Omental fat pad (tissue), 4 donors: Measurements from ENCODE around the gene EIF2S1. TPM values are rescaled to one million over a fixed set of nuclear protein-coding genes. Genes with fewer than 3 reads are reported as not detected.

ENCODE experiments used
- ATAC-seq: fragments of 150-250 bp; one replicate; pipeline ENCODE4 v1.9.1; 2016; ENCODE audit warnings: mild to moderate bottlenecking, moderate library complexity; ENCODE audit not compliant: low FRiP score
- DNase-seq: peaks from one replicate; pipeline ENCODE4 v3.0.0-alpha.2; 2019; ENCODE audit warnings: low spot score
- total RNA-seq, 4 donors: library from RNA; depleted of rRNA; stranded (reverse); fragments of >200 nt; gene quantifications; one replicate each; pipeline ENCODE4 v1.1.0, GENCODE V29; 2016
- TF ChIP-seq, protein P1 (sequence below), 3 donors: fragments of 450-650 bp; IDR thresholded peaks; one replicate each; pipeline ENCODE4 v1.5.1; 2016 to 2017; ENCODE audit warnings: antibody characterized with exemption in 3 of 3, mild to moderate bottlenecking in 3 of 3, moderate library complexity in 2 of 3

Gene EIF2S1
- total RNA-seq, 4 donors from 2014 or later = 43.0 to 150 (median 89.6) TPM

DNA sequence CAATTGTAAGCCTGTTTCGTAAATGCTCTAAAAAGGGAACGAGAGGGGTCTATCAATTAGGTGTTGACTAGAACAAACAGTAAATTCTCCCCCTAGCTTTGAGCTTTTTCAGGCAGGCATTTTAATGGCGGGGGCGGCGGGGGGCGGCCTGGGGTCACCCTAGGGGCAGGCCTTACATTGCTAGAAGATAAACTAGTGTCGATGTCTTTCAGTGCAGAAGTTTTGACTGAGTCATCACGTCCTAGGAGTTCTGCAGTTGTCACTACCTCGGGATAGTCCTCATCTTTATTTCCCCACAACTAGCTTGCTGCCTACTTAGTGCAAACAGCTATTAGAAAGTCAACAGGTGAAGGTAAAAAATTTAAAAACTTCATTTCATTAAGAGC, 2.2 kb upstream of the EIF2S1 start:
- TF ChIP-seq, protein P1, sequence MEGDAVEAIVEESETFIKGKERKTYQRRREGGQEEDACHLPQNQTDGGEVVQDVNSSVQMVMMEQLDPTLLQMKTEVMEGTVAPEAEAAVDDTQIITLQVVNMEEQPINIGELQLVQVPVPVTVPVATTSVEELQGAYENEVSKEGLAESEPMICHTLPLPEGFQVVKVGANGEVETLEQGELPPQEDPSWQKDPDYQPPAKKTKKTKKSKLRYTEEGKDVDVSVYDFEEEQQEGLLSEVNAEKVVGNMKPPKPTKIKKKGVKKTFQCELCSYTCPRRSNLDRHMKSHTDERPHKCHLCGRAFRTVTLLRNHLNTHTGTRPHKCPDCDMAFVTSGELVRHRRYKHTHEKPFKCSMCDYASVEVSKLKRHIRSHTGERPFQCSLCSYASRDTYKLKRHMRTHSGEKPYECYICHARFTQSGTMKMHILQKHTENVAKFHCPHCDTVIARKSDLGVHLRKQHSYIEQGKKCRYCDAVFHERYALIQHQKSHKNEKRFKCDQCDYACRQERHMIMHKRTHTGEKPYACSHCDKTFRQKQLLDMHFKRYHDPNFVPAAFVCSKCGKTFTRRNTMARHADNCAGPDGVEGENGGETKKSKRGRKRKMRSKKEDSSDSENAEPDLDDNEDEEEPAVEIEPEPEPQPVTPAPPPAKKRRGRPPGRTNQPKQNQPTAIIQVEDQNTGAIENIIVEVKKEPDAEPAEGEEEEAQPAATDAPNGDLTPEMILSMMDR (IDR thresholded peaks at IDR 0.05) = no peak
- DNase-seq (no peak), ATAC-seq (no peak)

DNA sequence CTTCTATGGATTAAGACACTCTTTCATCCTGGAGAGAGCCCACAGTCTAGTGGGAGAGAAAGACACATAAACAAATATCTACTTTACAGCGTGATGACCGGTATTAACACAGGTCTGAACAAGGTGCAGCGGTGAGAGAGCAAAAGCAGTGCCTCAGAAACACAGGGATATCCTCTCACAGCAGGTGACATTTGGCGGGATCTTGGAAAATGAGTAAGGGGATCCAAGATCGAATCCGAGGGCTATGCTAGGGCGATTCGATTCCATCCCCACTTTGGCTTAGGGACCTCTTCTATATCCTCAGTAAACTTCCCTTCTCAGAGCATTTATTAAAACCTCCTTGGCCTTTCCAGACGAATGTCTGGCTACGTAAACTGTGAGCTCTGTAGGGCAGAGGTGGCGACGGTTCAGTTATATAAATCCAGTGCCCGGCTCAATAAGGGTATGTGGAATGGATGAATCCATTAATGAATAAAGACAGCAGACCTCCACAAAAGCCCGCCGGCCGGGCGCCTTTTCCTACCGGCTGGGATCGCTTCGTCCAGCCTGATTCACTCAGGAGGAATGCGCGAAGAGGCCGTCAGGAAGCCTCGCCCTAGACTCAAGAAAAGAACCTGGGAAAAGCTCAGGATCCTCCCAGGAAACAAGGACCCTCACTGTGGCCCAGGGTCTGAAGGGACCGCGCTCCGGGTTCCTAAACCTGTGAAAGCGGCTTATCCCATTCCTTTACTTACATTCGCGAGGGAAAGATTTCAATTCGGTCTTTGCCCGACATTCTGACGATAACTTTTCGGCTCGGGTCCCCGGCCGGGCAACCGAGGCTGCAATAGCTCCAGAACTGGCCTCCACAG, 979 bp upstream of the EIF2S1 start:
- ATAC-seq (no peak), DNase-seq (no peak)

DNA sequence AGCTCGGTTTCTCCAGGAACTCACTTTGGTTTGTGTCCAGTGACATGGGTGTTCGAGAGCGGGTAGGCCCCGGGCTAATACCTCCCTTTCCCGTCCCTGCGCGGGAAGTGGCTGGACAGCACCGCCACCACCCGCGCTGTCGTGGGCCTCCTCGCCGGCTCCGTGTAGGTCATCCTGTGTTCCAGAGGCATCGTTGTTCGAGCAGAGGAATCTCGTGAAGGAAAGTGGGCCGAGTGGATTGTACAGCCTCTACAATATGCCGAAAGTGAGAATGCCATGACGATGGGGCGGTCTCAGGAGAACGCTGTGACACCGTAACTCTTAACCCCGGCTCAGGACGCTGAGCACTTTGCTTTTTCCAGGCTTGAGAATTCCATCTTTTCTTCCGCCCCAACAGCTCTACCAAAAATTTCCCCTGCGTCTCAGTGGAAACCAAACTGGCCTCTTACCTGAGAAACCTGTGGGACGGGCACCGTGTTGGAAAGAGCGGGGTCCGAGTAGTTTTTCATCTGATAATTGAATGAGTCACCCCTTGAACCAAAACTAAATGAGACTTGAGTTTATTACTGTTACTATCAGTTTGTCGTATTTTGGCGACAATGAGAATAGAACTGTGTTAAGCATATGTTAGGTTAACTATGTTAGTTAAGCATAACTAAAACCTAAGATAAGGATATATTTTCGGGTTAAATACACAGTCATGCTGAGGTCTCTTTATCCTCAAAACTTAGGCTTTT, 510 bp downstream of the EIF2S1 start:
- TF ChIP-seq, protein P1 (IDR thresholded peaks at IDR 0.05) = no peak
- DNase-seq = no peak
- ATAC-seq = peak; percentile 50

More for the DNA sequence above, 979 bp upstream of the EIF2S1 start:
- TF ChIP-seq, protein P1 (IDR thresholded peaks at IDR 0.05) = no peak

DNA sequence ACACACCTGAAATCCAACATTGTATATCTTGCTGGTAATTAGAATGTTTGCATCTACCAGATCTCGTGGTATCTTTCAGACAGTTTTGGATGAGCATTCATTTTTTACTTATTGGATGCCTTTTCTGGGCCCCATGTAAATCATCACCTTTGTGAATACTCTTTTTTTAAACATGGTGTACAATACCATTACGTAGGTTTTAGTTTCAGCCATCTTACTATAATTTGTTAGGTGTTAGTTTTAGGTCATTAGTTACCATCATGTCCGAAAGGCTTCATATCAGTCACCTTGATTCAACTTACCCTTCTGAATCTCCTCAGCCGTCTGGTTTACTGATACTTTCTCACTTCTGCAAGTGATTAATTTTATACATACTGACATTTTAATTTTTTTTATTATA, 5.3 kb downstream of the EIF2S1 start:
- DNase-seq = no peak
- no peak for ATAC-seq
- TF ChIP-seq, protein P1 (IDR thresholded peaks at IDR 0.05) = no peak

DNA sequence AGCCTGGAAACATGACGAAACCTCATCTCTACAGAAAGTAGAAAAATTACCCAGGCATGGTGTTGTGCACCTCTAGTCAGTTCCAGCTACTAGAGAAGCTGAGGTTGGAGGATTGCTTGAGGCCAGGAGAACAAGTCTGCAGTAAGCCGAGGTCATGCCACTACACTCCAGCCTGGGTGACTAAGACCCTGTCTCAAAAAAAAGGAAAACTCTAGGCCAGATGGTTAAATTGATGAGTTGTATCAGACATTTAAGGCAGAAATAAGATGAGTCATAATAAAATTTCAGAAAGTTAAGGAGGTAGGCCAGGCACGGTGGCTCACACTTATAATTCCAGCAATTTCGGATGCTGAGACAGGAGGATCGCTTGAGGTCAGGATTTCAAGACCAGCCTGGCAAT, 10.7 kb downstream of the EIF2S1 start:
- TF ChIP-seq, protein P1 (IDR thresholded peaks at IDR 0.05) = no peak
- ATAC-seq (peak; percentile 53), DNase-seq (no peak)

- ATAC-seq = no peak
- TF ChIP-seq, protein P1 (IDR thresholded peaks at IDR 0.05) = no peak
These were observed 11.4 kb downstream of the EIF2S1 start for GRCh38 chr14:67371247-67372148.

More at GRCh38 chr14:67371247-67372148, 11.4 kb downstream of the EIF2S1 start:
- no peak for DNase-seq
